Activated T-helper 1 cell treated with Interleukin-2 at 50 U/mL for 16 hours (primary cell): ENCODE data around the gene VPS37B.
"Not testable (repeated sequence)": the region's sequence is repeated elsewhere in the genome, so short reads cannot be mapped to it uniquely, and the experiment has no call there.

Source experiments
- DNase-seq: peaks from one replicate; pipeline ENCODE4 v3.0.0-alpha.2; 2020; ENCODE audit warnings: low read depth

Gene VPS37B

DNA sequence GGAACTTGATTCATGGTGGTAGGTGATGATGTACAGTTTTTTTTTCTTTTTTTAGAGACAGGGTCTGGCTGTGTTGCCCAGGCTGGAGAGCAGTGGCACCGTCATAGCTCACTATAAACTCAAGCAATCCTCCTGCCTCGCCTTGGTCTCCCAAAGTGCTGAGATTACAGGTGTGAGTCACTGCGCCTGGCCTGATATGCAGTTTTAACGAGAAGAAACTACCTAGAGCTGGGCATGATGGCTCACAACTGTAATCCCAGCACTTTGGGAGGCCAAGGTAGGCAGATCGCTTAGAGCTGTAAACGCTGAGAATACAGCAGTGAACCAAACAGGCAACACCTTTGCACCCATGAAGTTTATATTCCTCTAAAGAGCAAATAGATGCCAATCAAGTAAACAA, 13.0 kb upstream of the VPS37B start:
- no peak for DNase-seq

DNA sequence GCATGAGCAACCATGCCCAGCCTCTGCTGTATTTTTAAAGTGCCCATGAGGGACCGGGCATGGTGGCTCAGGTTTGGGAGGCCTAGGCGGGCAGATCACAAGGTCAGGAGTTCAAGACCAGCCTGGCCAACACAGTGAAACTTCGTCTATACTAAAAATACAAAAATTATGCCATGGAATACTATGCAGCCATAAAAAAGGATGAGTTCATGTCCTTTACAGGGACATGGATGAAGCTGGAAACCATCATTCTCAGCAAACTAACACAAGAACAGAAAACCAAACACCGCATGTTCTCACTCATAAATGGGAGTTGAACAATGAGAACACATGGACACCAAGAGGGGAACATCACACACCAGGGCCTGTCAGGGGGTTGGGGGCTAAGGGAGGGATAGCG, 9.3 kb upstream of the VPS37B start:
- DNase-seq = not testable (repeated sequence)

DNA sequence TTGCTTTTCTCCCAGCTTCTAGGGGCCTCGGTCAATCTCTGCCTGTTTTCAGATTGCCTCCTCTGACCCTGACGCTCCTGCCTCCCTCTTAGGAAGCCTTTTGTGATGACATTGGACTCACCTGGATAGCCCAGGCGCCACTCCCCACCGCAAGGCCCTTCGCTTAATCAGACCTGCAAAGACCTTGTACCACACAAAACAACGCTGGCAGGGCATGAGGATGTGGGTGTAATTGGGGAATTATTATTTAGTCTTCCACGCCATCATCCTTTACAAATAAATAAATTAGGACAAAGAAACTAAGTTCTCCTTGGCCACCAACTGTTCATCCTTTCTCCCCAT, 7.7 kb upstream of the VPS37B start:
- no peak for DNase-seq

DNA sequence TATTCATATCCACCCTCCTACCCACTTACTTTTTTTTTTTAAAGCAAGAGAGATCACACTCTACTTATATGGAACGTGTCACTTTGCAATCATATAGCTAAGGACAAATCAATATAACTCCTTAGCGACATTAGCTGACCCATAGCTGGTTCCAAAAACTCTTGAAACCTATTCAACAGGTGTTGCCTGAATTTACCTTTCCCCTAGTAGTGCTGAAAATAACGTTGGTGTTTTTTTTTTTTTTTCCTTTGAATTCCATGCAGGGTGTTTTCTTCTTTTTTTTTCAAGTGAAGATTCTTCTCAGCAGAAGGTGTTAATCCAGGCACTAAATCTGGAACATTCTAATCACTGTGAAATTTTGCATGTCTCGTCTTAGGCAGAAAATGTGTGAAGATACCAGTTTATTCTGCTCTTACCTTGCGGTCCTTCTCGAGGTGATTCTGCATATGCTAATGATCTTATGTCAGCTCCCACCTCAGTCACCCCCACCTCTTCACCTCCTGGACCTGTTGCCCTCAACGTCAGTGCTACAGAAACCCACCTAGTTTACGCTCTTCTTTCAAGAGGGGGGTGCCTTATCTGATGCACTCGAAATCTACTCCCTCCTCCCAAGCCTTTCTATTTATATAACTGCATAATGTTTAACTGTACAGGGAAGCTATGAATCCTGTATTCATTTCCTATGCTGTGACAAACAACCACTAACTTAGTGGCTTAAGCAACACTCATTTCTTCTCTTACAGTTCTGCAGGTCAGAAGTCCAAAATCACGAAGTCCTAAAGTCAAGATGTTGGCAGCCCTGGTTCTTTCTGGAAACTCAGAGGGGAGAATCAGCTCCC, 7.1 kb upstream of the VPS37B start:
- DNase-seq = no peak

DNA sequence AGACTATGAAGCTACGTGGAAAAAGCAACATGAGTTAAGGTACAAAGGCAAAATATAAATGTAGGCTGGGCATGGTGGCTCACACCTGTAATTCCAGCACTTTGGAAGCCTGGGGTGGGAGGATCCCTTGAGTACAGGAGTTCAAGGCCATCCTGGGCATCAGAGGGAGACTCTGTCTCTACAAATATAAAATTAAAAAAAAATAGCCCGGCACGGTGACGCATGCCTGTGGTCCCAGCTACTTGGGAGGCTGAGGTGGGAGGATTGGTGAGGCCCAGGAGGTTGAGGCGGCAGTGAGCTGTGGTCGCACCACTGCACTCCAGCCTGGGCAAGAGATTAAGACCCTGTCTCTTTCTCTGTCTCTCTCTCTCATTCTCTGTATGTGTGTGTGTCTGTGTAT, 4.0 kb upstream of the VPS37B start:
- DNase-seq = no peak

DNA sequence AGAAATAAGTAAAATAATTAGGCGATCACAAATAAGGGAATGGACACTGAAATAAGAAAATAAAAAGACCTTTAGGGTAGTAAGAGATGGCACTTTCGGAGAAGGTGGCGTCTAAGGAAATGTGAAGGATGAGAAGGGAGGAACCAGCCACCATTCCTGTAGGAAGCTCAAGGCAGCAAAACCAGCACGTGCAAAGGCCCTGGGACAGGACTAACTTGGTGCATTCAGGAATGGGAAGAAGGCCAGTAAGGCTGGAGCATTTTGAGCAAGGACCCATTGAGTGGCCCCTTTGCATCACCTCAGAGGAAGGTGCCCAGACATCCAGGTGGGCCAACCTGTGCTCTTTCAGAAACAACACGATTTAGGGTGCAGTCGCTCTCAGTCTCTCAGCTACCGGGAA, 738 bp upstream of the VPS37B start:
- DNase-seq = no peak

DNA sequence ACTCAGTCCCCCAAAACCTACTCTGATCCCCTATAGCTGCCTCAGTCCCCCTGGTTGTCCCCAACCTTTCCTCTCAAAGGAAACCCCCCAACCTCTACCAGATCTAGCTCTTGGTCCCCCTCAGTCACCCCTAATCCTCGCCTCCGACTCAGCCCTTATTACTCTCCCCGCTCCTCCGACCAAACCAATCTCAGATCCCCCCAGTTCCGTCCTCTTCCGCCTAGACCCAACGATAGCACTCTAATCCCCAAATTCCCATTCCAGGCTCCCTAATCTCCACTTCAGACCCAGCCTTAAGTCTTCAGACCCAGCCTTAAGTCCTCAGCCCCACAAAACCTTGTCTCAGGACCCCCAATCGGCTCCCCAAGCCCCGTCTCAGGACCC, 612 bp downstream of the VPS37B start:
- no peak for DNase-seq

DNA sequence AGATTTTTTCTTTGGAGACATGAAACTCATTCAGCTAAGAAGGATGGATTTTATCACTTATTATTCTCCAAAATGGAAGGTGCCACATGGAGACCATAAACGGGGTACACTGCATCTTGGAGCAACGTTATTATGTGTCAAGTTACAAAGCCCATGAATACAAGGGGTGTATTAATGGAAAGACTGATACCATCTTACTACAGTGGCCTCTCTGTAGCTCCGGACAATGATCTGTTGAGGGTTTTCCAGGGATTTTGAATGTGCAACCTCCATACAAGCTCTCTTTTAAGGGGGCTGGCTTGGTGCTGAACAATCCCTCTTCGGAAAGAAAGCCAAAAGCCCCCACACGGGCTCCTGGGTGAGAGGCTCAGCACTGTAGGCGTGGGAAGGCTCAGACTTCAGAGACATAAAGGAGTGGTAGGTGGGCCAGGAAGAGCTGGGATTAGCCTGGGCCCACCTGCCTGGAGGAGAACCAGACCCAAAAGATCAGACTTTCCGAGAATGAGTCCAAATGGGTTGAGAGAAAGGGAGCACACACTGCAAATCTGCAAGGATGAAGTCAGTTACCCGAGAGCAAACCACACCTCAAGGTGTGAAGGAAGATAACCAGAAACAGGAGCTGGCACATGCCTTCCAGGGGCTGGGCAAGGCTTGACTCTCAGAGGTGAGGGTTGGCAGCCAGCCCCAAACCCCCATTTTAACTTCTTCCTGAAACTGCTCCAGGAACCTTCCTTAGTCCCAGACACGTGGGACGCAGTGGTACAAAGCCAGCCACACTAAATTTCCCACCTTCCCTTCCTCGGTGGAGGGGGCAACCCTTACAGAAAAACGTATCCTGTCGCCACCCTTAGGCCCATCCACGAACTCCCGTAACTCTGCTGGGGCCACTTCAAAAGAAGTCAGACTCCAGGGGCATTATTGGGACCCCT, 1.5 kb downstream of the VPS37B start:
- DNase-seq = no peak

DNA sequence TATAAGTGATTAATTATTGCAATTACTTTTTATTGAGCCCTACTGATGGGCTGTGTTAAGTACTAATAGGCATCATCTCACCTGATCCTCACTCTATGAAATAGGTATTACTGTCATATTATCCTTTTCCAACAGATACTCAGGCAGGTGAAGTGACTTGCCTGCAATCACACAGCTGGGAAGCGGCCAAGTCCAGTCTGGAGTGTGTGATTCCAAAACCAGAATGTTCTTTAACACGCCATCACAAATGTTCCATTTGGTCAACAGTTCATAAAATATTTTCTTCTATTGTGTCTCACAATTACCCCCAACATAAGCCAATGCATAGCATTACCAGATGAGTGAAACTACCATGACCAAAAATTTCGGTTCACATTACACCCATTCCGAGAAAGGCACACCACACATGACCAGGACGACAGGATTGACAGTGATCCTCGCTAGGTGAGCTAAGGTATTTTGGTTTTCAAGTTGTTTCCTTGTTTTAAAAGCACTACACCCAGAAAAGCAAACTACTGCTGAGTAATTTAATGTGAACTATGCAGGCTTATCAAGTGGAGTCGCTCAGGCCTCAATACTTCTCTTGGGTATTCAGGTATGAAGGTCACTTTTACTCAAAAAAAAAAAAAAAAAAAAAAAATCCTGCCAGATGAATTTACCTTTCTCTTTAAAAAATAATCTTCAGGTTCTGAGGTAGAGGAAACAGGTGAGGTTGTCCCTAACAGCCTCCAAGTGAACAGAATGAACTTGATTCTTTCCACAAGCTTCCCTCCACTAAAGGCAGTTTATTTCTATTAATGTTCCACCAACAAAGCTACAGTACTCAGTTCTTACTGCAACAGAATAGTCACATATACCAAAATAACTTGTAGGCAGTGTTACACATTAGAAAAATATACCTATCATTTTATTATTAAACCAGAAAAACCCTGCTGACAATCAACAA, 2.4 kb downstream of the VPS37B start:
- DNase-seq = no peak

DNA sequence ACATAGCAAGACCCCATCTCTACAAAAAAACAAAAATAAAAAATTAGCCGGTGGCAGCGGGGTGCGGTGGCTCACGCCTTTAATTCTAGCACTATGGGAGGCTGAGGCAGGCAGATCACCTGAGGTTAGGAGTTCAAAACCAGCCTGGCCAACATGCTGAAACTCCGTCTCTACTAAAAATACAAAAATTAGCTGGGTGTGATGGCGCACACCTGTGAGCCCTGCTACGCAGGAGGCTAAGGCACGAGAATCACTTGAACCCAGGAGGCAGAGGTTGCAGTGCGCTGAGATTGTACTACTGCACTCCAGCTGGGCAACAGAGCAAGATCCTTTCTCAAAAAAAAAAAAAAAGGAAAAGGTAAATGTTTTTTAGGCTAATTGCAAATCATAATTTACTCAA, 3.2 kb downstream of the VPS37B start:
- not testable (repeated sequence) for DNase-seq

DNA sequence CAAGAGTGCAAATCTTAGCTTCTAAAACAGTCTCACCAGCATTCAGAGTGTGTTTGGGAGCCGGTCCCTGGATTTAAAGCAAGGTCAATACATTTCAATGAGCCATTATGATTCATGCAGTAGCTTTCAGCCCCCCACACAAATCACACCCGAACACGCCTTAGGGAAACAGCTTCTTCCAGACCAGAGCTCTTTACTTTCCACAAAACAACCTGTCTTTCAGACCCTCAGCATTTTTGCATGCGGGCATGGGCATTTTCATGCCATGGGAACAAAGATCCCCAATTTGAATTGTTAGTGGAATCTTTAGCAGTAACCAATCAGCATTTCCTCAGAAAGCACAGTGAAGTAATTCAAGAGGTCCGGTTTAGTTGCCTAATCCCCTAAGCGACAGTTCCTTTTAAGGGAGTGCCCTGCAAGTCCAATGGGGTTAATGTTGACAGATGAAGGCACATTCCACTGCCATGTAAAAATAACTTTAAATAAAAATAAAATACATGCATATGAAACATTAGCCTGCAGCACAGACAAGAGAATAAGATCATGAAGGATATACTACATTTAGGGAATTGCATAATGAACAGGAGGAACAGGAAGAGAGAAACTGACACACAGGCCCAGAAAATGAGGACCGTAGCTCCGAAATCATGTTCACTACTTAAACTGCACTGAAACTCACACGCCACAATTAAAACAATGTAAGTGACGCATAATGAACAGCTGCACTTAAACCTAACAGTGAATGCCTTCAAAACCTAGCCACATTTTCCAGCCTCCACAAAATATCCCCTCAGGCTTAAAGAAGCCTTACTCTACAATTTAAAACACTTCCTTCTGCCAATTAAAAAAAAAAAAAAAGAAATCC, 4.0 kb downstream of the VPS37B start:
- no peak for DNase-seq

DNA sequence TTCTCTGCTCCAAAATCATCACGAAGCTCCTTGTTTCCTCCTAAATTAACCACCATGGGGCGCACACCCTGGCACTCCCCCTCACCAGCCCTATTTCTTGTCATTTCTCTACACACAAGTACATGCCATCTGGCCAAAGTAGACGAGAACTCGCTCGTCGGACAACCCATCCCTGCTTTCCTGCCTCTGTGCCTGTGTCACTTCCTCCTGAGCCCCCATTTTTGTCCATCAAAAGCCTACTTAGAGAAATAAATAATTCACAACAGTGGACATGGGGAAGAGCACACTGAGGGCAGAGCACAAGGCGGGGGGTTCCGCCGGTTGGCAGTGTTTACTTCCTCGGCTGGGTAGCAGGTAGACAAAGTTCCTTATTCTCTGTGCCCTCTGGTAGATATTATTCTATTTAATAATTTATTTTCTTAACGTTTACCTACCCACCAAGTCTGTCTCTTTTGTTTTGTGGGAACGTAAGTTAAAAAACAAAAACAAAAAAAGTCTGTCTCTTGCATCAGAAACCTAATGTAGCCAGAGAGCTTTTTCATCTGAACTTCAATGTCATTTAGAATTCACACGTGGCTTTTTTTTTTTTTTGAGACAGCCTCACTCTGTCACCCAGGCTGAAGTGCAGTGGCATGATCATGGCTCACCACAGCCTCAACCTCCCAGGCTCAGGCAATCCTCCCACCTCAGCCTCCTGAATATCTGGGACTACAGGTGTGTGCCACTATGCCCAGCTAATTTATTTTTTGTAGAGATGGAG, 6.0 kb downstream of the VPS37B start:
- no peak for DNase-seq

DNA sequence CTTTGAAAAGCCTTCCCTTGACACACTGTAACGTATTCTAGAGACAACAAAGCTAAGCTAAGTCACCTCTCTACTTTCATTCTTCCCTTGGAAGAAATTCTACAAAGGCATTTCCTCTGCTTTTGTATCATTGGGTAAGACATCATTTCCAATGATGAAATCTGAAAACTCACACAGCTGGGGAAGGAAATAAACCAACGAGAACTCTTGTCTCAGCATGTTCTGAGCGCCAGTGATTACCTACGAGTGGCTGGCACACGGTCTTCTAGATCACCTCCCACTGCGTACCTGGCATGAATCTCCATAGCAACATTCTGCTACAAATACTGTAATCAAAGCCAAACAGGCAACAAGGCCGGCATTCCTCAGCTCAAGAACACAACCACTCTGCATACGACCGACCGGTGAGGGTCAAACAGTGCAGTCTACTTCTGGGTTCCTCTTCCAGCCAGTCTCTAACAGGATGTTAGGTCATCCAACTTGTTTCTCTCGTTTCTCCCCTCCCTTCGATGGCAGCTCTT, 7.6 kb downstream of the VPS37B start:
- DNase-seq = peak; percentile 14

DNA sequence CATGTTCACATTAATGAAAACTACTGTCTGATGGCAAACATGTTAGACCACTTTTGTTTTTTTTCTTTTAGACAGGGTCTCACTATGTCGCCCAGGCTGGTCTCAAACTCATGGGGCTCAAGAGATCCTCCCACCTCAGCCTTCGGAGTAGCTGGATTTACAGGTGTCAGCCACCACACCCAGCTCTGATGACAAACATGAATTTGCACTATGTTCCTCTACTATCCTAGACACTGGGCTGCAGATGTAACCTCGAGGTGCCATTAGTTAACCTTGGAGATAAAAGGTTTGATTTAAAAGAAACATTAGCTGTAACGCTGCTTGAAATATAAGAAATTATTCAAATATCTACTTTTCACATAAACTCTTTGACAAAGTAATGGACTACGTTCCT, 8.1 kb downstream of the VPS37B start:
- DNase-seq = no peak

DNA sequence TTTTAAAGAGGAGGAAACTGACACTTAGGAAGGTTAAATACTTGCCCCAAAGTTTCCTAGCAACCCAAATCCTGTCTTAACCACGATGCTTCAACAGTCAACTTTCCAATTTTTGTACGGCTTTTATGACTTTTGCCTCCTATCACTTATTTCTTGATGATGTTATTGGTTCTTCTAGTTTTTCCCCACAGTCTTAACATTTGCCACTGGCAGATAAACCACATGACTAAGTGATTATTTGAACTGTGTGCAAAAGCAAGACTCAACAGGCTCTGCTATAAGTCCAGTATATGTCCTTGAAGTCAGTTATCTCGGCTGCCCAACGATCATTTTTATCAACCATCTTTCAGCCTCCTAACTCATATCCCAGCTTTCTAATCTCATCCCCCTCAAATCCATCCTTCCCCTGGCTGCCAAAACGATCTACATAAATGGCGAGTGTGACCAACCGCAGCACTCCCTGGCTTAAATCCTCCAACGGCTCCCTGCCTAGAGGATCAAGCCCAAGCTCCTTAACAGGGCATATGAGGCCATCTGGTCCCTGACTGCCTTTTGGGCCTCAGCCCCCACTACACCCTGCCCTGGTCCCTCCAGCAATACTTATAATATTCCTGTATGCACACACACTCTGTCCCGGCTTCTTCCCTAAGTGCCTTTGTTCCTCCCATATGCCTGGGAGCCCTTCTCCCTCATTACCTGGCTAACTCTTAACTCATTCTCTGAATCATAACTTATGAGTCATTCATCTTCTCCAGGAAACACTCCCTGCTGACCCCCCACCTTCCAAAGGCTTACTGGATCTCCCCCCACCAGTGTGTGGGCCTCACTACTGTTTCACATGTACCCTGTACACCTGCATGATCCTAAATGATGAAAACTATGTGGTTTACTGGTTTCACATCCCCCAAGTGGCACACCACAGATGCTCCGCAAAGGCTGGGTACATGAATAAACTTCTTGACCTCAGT, 8.8 kb downstream of the VPS37B start:
- DNase-seq = no peak

DNA sequence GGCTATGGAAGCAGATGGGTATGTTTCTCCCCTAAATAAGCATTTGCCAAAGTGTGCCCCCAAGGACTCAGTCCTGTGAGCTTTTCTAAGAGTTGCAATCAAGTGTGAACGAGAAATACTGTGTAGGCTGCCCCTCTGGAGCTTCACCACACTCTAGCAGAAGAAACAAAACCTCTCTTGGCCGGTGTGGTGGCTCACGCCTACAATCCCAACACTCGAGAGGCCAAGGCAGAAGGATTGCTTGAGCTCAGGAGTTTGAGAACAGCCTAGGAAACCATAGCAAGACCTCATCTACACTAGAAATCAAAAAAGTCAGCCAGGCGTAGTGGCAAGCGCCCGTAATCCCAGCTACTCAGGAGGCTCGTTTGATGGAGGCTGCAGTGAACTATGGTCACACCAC, 9.8 kb downstream of the VPS37B start:
- no peak for DNase-seq

DNA sequence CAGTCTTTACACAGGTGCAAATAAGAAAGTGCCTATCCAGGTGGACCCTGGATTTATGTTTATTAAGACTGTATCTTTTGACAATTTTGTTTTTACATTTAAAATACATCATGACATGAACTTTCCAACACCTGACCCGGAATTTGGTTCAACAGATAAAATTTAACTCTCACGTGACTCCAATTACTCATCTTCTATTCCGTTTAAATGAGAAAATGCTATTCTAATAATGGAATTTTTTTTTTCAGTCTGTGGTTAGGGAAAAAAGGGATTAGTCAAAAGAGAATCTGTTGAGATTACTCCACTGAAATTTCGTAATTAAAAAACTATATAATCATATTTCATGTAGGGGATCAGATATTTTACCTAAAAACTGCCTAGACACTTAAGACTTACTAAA, 11.1 kb downstream of the VPS37B start:
- no peak for DNase-seq

DNA sequence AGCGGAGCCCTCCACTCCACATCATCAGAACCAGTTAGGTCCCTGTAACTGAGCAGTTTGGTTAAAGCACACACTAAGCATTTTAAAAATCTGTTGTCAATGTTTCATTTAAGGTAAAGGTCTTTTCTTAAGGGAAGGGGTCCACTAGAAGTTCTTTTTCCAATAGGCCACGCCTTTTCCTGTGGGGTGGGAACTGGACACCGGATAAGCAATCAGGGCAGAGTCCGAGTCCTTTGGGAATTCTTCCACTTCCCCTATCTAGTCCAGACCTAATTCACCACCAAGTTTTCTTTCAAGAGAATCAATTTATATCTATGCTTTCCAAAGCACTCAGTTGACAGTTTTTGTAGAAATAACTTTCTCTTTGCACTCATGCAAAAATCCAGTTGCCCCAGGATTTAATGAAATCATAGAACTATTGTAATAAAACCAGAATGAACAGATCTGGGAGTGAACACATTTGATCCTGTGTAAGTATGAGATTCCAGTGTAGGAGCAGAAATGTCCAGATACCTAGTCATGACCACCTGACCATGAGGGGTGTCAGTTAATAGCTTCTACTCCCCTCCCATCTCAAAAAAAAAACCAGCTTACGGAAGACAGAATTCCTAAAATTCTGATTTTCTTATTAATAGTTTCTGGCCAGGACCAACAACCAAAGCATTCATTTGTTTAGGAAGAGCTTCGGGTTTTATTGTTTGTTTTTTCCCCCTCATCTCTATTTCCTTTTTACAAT, 11.7 kb downstream of the VPS37B start:
- DNase-seq = no peak
